Psoas muscle (tissue), 8 donors: Measurements from ENCODE around the gene RRP8. TPM values are rescaled to one million over a fixed set of nuclear protein-coding genes. Genes with fewer than 3 reads are reported as not detected.

ENCODE experiments used
- ATAC-seq, 4 donors: fragments of 200-7000 bp; cut with Tn5 transposase; one replicate each; pipeline ENCODE4 v1.9.1; 2020; ENCODE audit warnings: moderate library complexity in 3 of 4, mild to moderate bottlenecking in 2 of 4
- DNase-seq, 2 donors: peaks; one replicate each; pipeline ENCODE4 v3.0.0-alpha.2; 2020
- H3K27ac ChIP-seq: fragments of 200-600 bp; one replicate; pipeline ENCODE4 v1.8.0; 2022
- H3K27me3 ChIP-seq, 3 donors: fragments of 200-600 bp in 1 of 3; one replicate each; pipeline versions ENCODE4 v1.6.1 to v1.8.0; 2013 to 2022; ENCODE audit warnings: low read length in 2 of 3, mild to moderate bottlenecking in 2 of 3, moderate library complexity in 1 of 3; ENCODE audit not compliant: insufficient read depth in 3 of 3
- H3K36me3 ChIP-seq, 2 donors: fragments of 200-600 bp in 1 of 2; one replicate each; pipeline versions ENCODE4 v1.6.1 to v1.8.0; 2013 to 2022; ENCODE audit warnings: low read depth in 1 of 2, mild to moderate bottlenecking in 1 of 2, moderate library complexity in 1 of 2; ENCODE audit not compliant: insufficient read depth in 1 of 2
- H3K4me1 ChIP-seq: fragments of 200-600 bp; one replicate; pipeline ENCODE4 v1.8.0; 2022
- H3K4me3 ChIP-seq: fragments of 200-600 bp; one replicate; pipeline ENCODE4 v1.8.0; 2022; ENCODE audit warnings: mild to moderate bottlenecking
- H3K9me3 ChIP-seq: fragments of 200-600 bp; one replicate; pipeline ENCODE4 v1.8.0; 2022
- CTCF ChIP-seq: fragments of 200-600 bp; IDR thresholded peaks from one replicate; pipeline ENCODE4 v1.8.0; 2022; ENCODE audit warnings: antibody characterized with exemption
- WGBS, 3 donors: extraction: QIAGEN DNeasy Blood & Tissue Kit; methylation state at CpG; one replicate each; pipeline versions ENCODE4 v1.1.6 to v1.1.7; 2013; 5-methylcytosine and 5-hydroxymethylcytosine counted together
- intact Hi-C, 2 donors: fragments of 100-400 bp; cut with DNase I; formaldehyde crosslinking; loops; one replicate each; pipeline versions ENCODE4 v1.11.0 to v1.14.2; 2022
- long read RNA-seq, 2 donors: library from polyadenylated mRNA; unstranded; transcript quantifications; one replicate each; pipeline ENCODE4 v2.0.0, GENCODE V29; 2021
- polyA plus RNA-seq, 3 donors: library from polyadenylated mRNA; stranded (reverse); fragments of 200-250 nt; gene quantifications; one replicate each; pipeline ENCODE4 v1.2.3, GENCODE V29; 2013
- total RNA-seq, 4 donors: library from RNA; stranded (reverse); fragmentation: NEBNext Ultra II Directional in 2 of 4; extraction: Animal tissue kit (Norgen Biotek cat#: 25700) in 2 of 4; gene quantifications; one replicate each; pipeline versions ENCODE4 v1.2.1 to v1.2.4, GENCODE V29; 2021 to 2023
- donor health status: healthy with polysubstance abuse.
- donor health status: DM: no; HTN: no; CAD: no; lungs with moderate emphysema.
- donor health status: Bipolar disorder and iron deficiency.
- donor health status: healthy.
- donor health status: DM: yes; HTN: yes; CAD: no.
- donor health status: DM: no; HTN: no; CAD: no.
- donor health status: DM: no; HTN: no; CAD: no.
- donor health status: DM: yes; HTN: yes; CAD: no.

Gene RRP8
- total RNA-seq (10 to 100 TPM; 11.6 to 18.6 (median 15.5) TPM), polyA plus RNA-seq (10 to 100 TPM; 18.4 to 34.0 (median 26.1) TPM)
- long read RNA-seq, donor 1, full-length matches to known transcripts, result 5 of 7 reads
- long read RNA-seq, donor 1, partial matches to known transcripts, result 0 of 7 reads
- long read RNA-seq, donor 1, other reads (novel, unspliced or antisense), result 2 of 7 reads
- long read RNA-seq, donor 2, full-length matches to known transcripts, result 21 of 41 reads
- long read RNA-seq, donor 2, partial matches to known transcripts, result 3 of 41 reads
- long read RNA-seq, donor 2, other reads (novel, unspliced or antisense), result 17 of 41 reads

- H3K4me3 ChIP-seq, result peak within 1 kb of the TSS; percentile 75
- H3K36me3 ChIP-seq, result peaks cover 11 to 47% of the 10 kb centered on the region in 2 donors
- peak; percentile 19 for TF ChIP-seq CTCF
Measured at GRCh38 chr11:6603287-6604080, at the start of gene RRP8, which contains the start of gene ILK. RRP8 (minus strand) TSS chr11:6603616; CDS start chr11:6603502, 114 bp downstream. ILK (plus strand) TSS chr11:6603774; CDS start chr11:6604272, 498 bp downstream.

GRCh38 chr11:6653097-6653496, 49.7 kb upstream of the RRP8 start:
- Histone ChIP-seq H3K27ac (no peak overlapping the region), H3K4me3 (no peak overlapping the region), H3K4me1 (peaks cover 7% of the 10 kb centered on the region), H3K36me3 (no peaks in the 10 kb centered on the region), H3K27me3 (peaks cover 0 to 27% (median 9%) of the 10 kb centered on the region in 3 donors), H3K9me3 (no peaks in the 10 kb centered on the region)
- TF ChIP-seq CTCF, result no peak
- ATAC-seq (no peak), DNase-seq (no peak)
- 95 to 100% (median 96%) methylated on average over 1 of the region's 1 CpG for WGBS, 3 donors
- intact Hi-C loops, result no loop called here

More at GRCh38 chr11:6603287-6604080, at the start of gene RRP8, which contains the start of gene ILK:
- WGBS, 3 donors, result 0 to 1% (median 0%) methylated on average over 63 to 72 of the region's 72 CpGs
- H3K9me3 ChIP-seq, result no peaks in the 10 kb centered on the region
- DNase-seq (peak; percentile 91 to 96), ATAC-seq (peak; percentile 91 to 95 (median 94))
- intact Hi-C loops, result loop anchor here in 1 of 2 donors (1.0 to 10.0 kb wide), 3 partner anchors 57 to 209 kb away; partner anchors contain the start of gene SMPD1
- no peaks in the 10 kb centered on the region for H3K27me3 ChIP-seq
- peaks cover 52% of the 10 kb centered on the region for H3K4me1 ChIP-seq
- H3K27ac ChIP-seq, result peak within 1 kb of the TSS; percentile 100

GRCh38 chr11:6652182-6652581, 48.8 kb upstream of the RRP8 start:
- Histone ChIP-seq H3K9me3 (no peaks in the 10 kb centered on the region), H3K27ac (no peak overlapping the region), H3K36me3 (no peaks in the 10 kb centered on the region), H3K4me3 (no peak overlapping the region), H3K4me1 (peaks cover 11% of the 10 kb centered on the region), H3K27me3 (peaks cover 0 to 21% (median 9%) of the 10 kb centered on the region in 3 donors)
- TF ChIP-seq CTCF, result no peak
- DNase-seq (no peak), ATAC-seq (no peak)
- 56 to 60% (median 60%) methylated on average over 3 of the region's 3 CpGs for WGBS, 3 donors
- intact Hi-C loops, result no loop called here

GRCh38 chr11:6650980-6651379, 47.6 kb upstream of the RRP8 start:
- 50 to 83% (median 75%) methylated on average over 6 of the region's 6 CpGs for WGBS, 3 donors
- ATAC-seq (no peak), DNase-seq (no peak)
- H3K36me3 ChIP-seq, result no peaks in the 10 kb centered on the region
- intact Hi-C loops, result no loop called here
- no peaks in the 10 kb centered on the region for H3K9me3 ChIP-seq
- no peak for TF ChIP-seq CTCF
- H3K4me1 ChIP-seq, result peaks cover 11% of the 10 kb centered on the region
- peaks cover 0 to 16% (median 2%) of the 10 kb centered on the region in 3 donors for H3K27me3 ChIP-seq
- no peak overlapping the region for H3K27ac ChIP-seq
- no peak overlapping the region for H3K4me3 ChIP-seq
